HEK293 (cell line): Measurements from ENCODE around the gene UBE3B.

Experiments
- CTCF ChIA-PET: fragments of 350-600 bp; formaldehyde crosslinking; extraction: SDS; loops from one replicate; lab custom pipeline; 2021; ENCODE audit warnings: antibody characterized with exemption; lab: Yijun Ruan, JAX
- POLR2A ChIA-PET: fragments of 300-600 bp; formaldehyde crosslinking; extraction: SDS; loops from one replicate; lab custom pipeline; 2020; ENCODE audit warnings: antibody characterized with exemption, inconsistent platforms; lab: Yijun Ruan, JAX
- H3K27ac ChIP-seq: fragments of 200-500 bp; sonication (Bioruptor generic); 2 replicates; pipeline ENCODE4 v1.5.1; 2014; ENCODE audit warnings: low read depth, low read length, control low read depth, inconsistent platforms; ENCODE audit errors: extremely low read depth
- H3K36me3 ChIP-seq, 2 experiments: fragments of 200-500 bp in 1 of 2; sonication (Bioruptor generic) in 1 of 2; 1 replicate in 1 of 2; 2 replicates in 1 of 2; pipeline ENCODE4 v1.5.1; 2014 to 2017; ENCODE audit warnings: inconsistent platforms in 2 of 2, low read length in 2 of 2; ENCODE audit not compliant: control insufficient read depth in 2 of 2, insufficient read depth in 1 of 2
- H3K4me1 ChIP-seq: fragments of 200-500 bp; sonication (Bioruptor generic); 2 replicates; pipeline ENCODE4 v1.5.1; 2014; ENCODE audit warnings: mild to moderate bottlenecking, low read length, inconsistent platforms; ENCODE audit not compliant: control insufficient read depth, insufficient read depth
- H3K4me3 ChIP-seq: 2 replicates; pipeline ENCODE4 v1.5.1; 2011; ENCODE audit warnings: low read depth, mild to moderate bottlenecking, control low read depth, low read length, moderate library complexity
- H3K9me3 ChIP-seq: fragments of 200-500 bp; sonication (Bioruptor generic); 2 replicates; pipeline ENCODE4 v1.5.1; 2014; ENCODE audit warnings: low read depth, low read length, inconsistent platforms; ENCODE audit not compliant: control insufficient read depth, insufficient read depth
- ELK4 ChIP-seq: IDR thresholded peaks from 2 replicates; pipeline ENCODE4 v1.6.1; 2011; ENCODE audit warnings: mild to moderate bottlenecking, low read depth, low read length, borderline replicate concordance
- GFI1B ChIP-seq: fragments of 450-650 bp; formaldehyde crosslinking; IDR thresholded peaks from 2 replicates; pipeline ENCODE4 v1.5.1; 2016; ENCODE audit warnings: missing biosample characterization, missing genetic modification characterization
- KLF17 ChIP-seq: fragments of 450-650 bp; formaldehyde crosslinking; IDR thresholded peaks from 2 replicates; pipeline ENCODE4 v1.5.1; 2016; ENCODE audit warnings: missing biosample characterization, missing genetic modification characterization
- MYNN ChIP-seq: fragments of 450-650 bp; formaldehyde crosslinking; IDR thresholded peaks from 2 replicates; pipeline ENCODE4 v1.5.1; 2016; ENCODE audit warnings: missing biosample characterization, missing genetic modification characterization, borderline replicate concordance
- OVOL3 ChIP-seq: fragments of 450-650 bp; formaldehyde crosslinking; IDR thresholded peaks from 2 replicates; pipeline ENCODE4 v1.5.1; 2016; ENCODE audit warnings: missing biosample characterization, missing genetic modification characterization
- PRDM1 ChIP-seq: fragments of 450-650 bp; formaldehyde crosslinking; IDR thresholded peaks from 2 replicates; pipeline ENCODE4; 2016; ENCODE audit warnings: missing biosample characterization, missing genetic modification characterization
- ZFP41 ChIP-seq: fragments of 450-650 bp; formaldehyde crosslinking; IDR thresholded peaks from 2 replicates; pipeline ENCODE4 v1.5.1; 2016; ENCODE audit warnings: missing biosample characterization, missing genetic modification characterization, borderline replicate concordance
- ZFP69B ChIP-seq: fragments of 450-650 bp; formaldehyde crosslinking; IDR thresholded peaks from 2 replicates; pipeline ENCODE4 v1.5.1; 2016; ENCODE audit warnings: missing biosample characterization, missing genetic modification characterization
- ZNF10 ChIP-seq: fragments of 450-650 bp; formaldehyde crosslinking; IDR thresholded peaks from 2 replicates; pipeline ENCODE4 v1.5.1; 2017; ENCODE audit warnings: missing biosample characterization, missing genetic modification characterization
- ZNF214 ChIP-seq: fragments of 450-650 bp; formaldehyde crosslinking; IDR thresholded peaks from 2 replicates; pipeline ENCODE4 v1.5.1; 2017; ENCODE audit warnings: missing biosample characterization, mild to moderate bottlenecking, missing genetic modification characterization, borderline replicate concordance
- ZNF248 ChIP-seq: fragments of 450-650 bp; formaldehyde crosslinking; IDR thresholded peaks from 2 replicates; pipeline ENCODE4 v1.5.1; 2017; ENCODE audit warnings: missing biosample characterization, missing genetic modification characterization
- ZNF292 ChIP-seq: fragments of 450-650 bp; formaldehyde crosslinking; IDR thresholded peaks from 2 replicates; pipeline ENCODE4 v1.5.1; 2016; ENCODE audit warnings: low read depth, missing biosample characterization, missing genetic modification characterization, borderline replicate concordance
- ZNF398 ChIP-seq: fragments of 450-650 bp; formaldehyde crosslinking; IDR thresholded peaks from 2 replicates; pipeline ENCODE4 v1.5.1; 2017; ENCODE audit warnings: missing biosample characterization, missing genetic modification characterization
- ZNF416 ChIP-seq: fragments of 450-650 bp; formaldehyde crosslinking; IDR thresholded peaks from 2 replicates; pipeline ENCODE4 v1.5.1; 2016; ENCODE audit warnings: missing biosample characterization, missing genetic modification characterization
- ZNF585B ChIP-seq: fragments of 450-650 bp; formaldehyde crosslinking; IDR thresholded peaks from 2 replicates; pipeline ENCODE4 v1.5.1; 2016; ENCODE audit warnings: missing biosample characterization, missing genetic modification characterization
- ZNF692 ChIP-seq: fragments of 450-650 bp; formaldehyde crosslinking; IDR thresholded peaks from 2 replicates; pipeline ENCODE4 v1.5.1; 2016; ENCODE audit warnings: missing biosample characterization, missing genetic modification characterization
- ZNF76 ChIP-seq: fragments of 450-650 bp; formaldehyde crosslinking; IDR thresholded peaks from 2 replicates; pipeline ENCODE4; 2016; ENCODE audit warnings: low read depth, missing biosample characterization, missing genetic modification characterization, borderline replicate concordance
- ZNF768 ChIP-seq: fragments of 450-650 bp; formaldehyde crosslinking; IDR thresholded peaks from 2 replicates; pipeline ENCODE4 v1.5.1; 2018; ENCODE audit warnings: missing biosample characterization, mild to moderate bottlenecking, missing genetic modification characterization
- ZNF843 ChIP-seq: fragments of 450-650 bp; formaldehyde crosslinking; IDR thresholded peaks from 2 replicates; pipeline ENCODE4 v1.5.1; 2016; ENCODE audit warnings: missing biosample characterization, missing genetic modification characterization
- ZSCAN18 ChIP-seq: fragments of 450-650 bp; formaldehyde crosslinking; IDR thresholded peaks from 2 replicates; pipeline ENCODE4 v1.5.1; 2016; ENCODE audit warnings: missing biosample characterization, missing genetic modification characterization

UBE3B gene

GRCh38 chr12:109477963-109478315, 505 bp downstream of the UBE3B start:
- no peaks in the 10 kb centered on the region for H3K9me3 ChIP-seq
- peaks cover 0 to 3% of the 10 kb centered on the region in 2 experiments; a peak in 1 of 3 replicates for H3K36me3 ChIP-seq
- peaks cover 5% of the 10 kb centered on the region; the same call in 1 of the 2 replicates for H3K4me1 ChIP-seq
- peak overlapping the region; percentile 90; the same call in 1 of the 2 replicates for H3K27ac ChIP-seq
- H3K4me3 ChIP-seq, result peak overlapping the region; percentile 87
- TF ChIP-seq ZFP41, result no peak
- peak; percentile 66; the same call in 1 of the 2 replicates for TF ChIP-seq ZNF768 (tag by site-specific recombination)
- TF ChIP-seq, all 188 proteins: peak for 1
- ChIA-PET POLR2A (interaction anchor here (1.2 to 2.0 kb wide), 4 partner anchors 13 to 50 kb away, joined by 5 to 17 read pairs (median 6); no protein-coding TSS in a partner anchor), CTCF (interaction anchor here (0.5 to 6.5 kb wide), 3 partner anchors 44 to 983 kb away, joined by 3 to 38 read pairs (median 6); no protein-coding TSS in a partner anchor)

- CTCF ChIA-PET, result interaction anchor here (1.0 to 1.3 kb wide), 2 partner anchors 39 to 52 kb away, joined by 4 to 7 read pairs; no protein-coding TSS in a partner anchor
- H3K36me3 ChIP-seq, result peaks cover 9 to 21% of the 10 kb centered on the region in 2 experiments
- POLR2A ChIA-PET, result no interaction called here
- no peaks in the 10 kb centered on the region for H3K9me3 ChIP-seq
- no peak overlapping the region for H3K4me3 ChIP-seq
- peaks cover 5% of the 10 kb centered on the region; the same call in 1 of the 2 replicates for H3K4me1 ChIP-seq
- TF ChIP-seq ZSCAN18 (tag by site-specific recombination) (no peak), ZNF214 (tag by site-specific recombination) (no peak), ZNF398 (no peak), ZNF248 (tag by site-specific recombination) (no peak), PRDM1 (tag by site-specific recombination) (no peak), GFI1B (tag by site-specific recombination) (no peak), ZNF692 (no peak), MYNN (tag by site-specific recombination) (no peak), KLF17 (tag by site-specific recombination) (no peak), ZNF843 (tag by site-specific recombination) (no peak), ZNF768 (tag by site-specific recombination) (no peak), OVOL3 (tag by site-specific recombination) (no peak), ZNF585B (tag by site-specific recombination) (no peak), ZNF76 (tag by site-specific recombination) (no peak), ZNF416 (tag by site-specific recombination) (no peak), ZFP69B (tag by site-specific recombination) (no peak), ZNF10 (tag by site-specific recombination) (no peak), ZNF292 (tag by site-specific recombination) (no peak), ELK4 (no peak)
- no peak overlapping the region for H3K27ac ChIP-seq
Observed at GRCh38 chr12:109479761-109480160, 2.3 kb downstream of the UBE3B start.
